ENCODE data around the gene SHROOM2.
"Not testable (repeated sequence)": the region's sequence is repeated elsewhere in the genome, so short reads cannot be mapped to it uniquely, and the experiment has no call there.

The SHROOM2 gene

DNA sequence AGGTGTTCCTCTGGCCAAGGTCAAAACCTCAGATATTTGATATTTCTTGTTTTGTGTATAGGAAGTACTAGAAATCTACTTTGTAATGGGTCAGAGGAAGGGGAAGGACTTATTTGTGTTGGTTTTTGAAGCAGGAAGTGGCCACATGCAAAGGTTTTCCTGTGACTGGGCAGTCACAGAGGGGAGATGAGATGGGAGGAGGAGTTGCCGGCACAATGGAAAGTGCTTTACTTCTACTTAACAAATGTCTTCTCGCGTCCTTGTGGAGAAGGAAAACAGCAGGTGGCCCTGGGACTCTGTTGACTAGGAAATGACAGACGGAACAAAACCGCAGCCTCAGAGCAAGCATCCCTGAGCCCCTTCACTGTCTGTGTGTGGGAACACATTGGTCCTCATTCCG is 46.6 kb downstream of the SHROOM2 start:
- no peak for DNase-seq (ENCODE audit: low read depth, low spot score)

DNA sequence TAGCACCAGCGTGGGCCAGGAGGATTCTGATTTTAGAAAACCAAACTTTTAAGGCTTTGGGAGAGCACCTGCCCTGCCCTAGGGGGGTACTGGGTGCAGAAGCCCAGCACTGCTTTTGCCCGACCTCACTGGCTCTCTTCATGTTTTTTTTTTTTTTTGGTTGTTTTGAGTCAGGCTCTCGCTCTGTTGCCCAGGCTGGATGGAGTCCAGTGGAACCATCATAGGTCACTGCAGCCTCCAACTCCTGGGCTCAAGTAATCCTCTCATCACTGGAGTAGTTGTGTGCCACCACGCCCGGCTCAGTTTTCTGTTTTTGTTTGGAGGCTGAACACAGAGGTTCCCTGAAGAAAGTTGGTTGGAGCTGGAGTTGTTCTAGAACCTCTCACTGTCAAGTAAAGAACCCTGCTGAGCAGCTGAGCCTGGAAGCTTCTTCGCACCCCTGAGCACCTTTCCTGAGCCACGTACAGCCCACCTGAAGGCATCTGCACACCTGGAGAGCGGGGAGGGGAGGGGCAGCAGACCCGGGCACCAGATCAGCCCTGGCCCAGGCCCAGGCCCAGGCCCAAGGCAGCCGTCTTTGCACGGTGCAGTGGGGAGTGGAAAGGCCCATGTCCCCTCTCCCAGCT is 49.5 kb downstream of the SHROOM2 start:
- no peak for DNase-seq (ENCODE audit: low read depth, low spot score)

DNA sequence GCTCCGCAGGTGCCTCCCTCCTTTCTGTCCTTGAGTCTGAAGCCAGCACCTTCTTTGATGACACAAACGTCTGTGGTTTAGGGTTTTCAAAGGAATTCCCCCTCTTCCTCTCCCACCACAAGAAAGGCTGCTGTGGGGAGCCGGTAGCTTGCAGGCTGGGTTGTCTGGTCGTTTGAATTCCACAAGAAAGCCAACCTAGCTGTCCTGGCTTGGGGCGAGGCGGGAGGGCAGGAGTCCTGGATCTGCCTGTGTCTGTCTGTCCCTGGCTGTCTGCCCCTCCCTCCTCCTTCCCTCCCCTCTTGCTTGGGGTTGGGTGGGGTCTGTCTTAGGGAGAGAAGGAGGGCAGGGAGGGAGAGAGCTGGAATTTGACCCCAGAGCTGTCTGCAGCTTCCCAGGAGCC is 56.3 kb downstream of the SHROOM2 start:
- no peak for DNase-seq (ENCODE audit: low read depth, low spot score)

DNA sequence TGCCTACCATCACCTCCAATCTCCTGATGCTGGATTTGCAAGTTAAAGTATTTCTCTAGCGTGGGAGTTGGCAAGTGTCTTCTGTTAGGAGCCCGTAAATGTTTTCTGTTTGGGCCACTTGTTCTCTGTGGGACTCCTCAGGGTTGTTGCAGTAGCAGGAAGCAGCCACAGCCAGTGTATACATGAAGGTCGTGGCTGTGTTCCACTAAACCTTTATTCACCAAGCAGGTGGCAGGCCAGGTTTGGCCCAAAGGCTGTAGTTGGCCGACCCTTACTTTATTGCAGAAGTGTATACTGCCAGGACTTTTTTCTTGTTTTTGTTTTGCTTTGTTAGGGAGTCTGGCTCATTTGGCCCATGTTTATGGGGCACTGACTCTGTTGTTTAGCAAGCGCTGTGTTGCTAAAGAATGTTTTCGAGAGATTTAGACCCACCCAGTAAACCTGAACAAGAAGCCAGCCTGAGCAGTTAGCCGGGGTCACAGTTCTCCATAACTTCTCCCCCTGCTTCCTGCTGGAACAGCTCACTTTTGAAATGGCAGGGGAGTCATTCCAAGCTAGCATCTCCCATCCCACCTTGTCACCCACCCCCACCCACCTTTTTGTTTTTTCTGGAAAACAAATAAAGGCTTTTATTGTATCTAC is 58.8 kb downstream of the SHROOM2 start:
- no peak for DNase-seq (ENCODE audit: low read depth, low spot score)

DNA sequence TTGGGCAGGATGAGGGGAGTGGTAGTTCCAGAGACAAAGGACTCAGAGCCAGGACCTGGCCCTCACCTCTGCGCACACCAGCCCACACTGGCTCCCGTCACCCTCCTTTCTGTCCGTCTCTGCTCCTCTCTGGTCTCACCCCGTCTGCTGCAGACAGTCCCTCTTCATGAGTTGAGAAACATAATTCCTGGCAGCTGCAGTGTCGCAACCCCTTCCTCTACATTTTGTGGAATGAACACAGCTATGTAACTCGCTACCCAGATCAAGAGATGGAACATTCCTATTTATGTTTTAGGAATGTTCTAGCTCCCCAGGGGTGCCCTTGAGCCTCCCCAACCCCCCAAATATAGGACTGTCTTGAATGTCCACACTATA is 59.3 kb downstream of the SHROOM2 start:
- no peak for DNase-seq (ENCODE audit: low read depth, low spot score)

DNA sequence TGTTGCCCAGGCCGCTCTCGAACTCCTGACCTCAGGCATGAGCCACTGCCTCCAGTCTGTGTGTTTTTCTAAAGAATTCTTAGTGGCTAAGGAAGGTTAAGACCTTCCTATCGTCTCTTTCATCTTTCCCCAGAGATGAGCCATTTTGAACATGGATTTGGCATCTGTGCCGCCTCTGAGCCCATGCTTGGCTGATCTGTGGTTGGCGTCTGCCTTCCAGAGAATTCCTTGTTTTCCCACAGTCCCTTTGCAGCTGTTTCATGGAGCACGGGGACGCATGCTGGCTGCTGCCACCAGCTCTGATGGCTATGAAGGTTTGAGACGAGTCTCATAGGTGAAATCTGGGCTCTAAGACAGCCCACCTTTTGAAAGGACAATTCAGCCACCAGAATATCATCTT is 60.4 kb downstream of the SHROOM2 start:
- no peak for DNase-seq (ENCODE audit: low read depth, low spot score)

DNA sequence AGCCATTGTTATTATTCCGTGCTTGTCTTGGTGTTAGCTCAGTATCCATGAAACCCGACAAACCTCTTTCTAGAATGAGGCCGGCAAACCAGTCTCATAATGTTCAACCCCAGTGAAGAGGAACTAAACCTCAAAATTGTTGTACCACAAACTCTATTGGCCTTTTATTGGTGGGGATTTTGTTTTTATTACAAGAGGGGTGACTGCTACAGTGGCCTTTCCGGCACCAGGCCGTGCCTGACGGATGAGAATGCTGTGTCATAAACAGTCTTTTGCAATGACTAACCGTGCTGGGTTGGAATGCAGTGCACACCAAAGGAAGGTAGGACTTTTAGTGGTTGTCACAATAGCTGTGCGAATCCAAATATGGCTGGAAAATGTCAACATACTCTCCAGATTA is 60.8 kb downstream of the SHROOM2 start:
- no peak for DNase-seq (ENCODE audit: low read depth, low spot score)

DNA sequence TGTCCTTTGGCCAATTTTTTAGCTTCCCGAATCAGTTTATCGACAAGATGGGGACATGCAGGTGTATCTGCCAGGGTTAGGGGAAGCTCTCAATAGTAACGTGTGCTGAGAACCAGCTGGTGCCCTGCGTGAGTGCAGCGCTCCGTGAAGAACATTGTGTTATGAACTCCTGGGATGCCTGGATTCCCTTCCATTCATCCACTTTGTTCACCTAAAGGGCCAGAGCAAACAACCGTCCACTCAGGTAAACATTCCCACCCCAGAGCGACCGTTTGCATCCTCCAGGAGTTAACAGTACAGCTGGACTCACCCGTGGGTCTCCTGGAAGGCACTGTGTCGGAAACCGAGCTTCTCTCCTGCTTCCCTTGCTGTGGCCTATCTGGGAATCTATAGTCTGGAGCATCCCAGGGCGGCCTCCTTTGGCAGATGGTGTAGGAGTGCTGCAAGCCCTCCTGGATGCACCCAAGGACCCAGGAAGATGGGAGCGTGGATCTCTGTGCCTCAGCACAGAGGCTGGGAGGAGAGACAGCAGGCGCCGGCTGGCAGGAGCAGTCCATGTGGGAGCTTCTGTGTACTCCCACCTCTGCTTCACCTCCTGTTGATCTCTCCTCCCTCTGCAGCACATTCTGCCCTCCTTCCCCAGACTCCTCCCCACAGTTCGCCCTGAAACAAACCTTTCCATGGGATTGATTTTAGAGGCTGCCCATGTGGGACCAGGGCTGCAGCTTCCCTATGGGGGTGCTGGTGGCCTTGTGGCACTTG is 62.7 kb downstream of the SHROOM2 start:
- DNase-seq (ENCODE audit: low read depth, low spot score), result no peak

DNA sequence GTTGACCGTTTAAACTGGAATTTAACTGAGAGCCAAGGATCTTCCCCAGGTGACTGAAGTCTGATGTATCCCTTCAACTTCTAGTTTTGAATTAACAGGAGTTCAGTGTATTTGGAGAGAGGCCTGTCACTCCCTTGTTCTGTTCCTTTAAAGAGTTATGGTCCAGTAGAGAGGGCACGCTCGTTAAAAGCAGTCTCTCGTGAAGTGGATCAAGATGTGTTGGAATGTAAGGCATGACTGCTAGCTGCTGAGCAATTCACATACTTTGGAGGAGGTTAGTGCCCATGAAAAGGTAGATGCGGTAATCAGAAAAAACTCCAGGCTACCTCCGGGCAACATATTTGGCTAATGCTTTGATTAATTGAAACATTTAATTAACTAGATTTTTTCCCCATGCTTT is 65.7 kb downstream of the SHROOM2 start:
- DNase-seq (ENCODE audit: low read depth, low spot score), result no peak

DNA sequence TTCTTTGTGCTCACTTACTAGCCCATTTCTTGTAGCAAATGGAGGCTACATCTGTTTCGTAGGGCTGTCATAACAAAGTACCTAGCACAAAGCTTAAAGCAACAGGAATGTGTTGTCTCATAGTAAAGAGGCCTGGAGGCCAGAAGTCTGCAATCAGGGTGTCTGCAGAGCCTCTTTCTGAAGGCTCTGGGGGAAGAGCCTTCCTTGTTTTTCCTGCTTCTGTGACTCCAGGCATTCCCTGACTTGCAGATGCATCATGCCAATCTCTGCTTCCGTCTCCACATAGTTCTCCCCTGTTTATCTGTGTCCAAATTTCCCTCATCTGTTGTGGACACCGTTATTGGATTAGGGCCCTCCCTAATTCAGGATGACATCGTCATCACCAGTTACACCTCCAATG is 67.1 kb downstream of the SHROOM2 start:
- DNase-seq (ENCODE audit: low read depth, low spot score), result no peak

DNA sequence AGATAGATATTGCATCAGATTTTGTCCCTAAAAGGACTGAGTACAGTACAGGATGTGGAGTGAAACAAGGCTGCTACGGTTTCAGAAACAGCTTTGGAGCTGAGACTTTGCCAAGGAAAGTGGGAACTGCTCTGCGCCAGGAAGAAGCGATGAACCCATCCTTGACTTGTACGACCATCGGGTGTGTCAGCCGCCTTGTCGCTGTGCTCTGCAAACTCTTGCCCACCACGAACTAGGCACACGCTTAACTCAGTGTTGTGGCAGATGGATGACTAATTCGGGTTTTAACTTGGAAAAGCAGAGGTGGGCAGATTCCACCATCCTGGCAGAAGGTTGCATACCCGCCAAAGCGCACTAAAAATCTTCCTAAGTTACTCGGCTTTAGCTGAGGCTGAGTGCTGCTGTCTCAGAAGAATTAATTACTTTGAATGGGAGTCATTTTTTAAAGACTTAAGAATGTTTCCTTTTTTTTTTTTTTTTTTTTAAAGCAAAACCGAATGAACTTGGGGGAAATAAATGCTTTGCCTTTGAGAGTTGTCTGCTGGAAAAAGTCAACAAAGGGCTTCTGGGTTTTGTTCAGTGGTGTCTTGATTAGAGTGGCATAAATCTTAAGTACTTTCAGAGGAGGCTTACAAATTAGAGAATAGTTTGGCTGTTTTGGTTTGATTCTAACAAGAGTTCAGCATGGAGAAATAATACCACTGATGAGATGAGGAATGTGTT is 69.5 kb downstream of the SHROOM2 start:
- no peak for DNase-seq (ENCODE audit: low read depth, low spot score)

DNA sequence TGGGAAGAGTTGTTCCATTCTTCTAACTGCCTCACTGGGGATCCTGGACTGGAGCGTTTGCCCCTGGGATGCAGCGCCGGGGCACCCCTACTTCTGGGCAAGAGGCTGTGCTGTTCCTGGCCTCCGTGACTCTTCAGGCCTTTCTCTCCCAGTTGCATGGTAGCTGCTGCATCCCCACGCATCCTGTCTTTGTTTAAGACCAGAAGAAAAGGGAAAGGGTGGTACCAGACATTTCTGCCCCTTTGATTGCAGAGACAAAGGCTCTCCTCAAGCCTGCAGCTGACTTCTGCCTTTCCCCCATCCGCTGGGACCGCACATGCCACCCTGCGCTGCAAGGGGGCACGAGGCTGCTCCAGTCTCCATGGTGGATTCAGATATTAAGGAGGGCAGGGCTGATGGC is 70.4 kb downstream of the SHROOM2 start:
- no peak for DNase-seq (ENCODE audit: low read depth, low spot score)

DNA sequence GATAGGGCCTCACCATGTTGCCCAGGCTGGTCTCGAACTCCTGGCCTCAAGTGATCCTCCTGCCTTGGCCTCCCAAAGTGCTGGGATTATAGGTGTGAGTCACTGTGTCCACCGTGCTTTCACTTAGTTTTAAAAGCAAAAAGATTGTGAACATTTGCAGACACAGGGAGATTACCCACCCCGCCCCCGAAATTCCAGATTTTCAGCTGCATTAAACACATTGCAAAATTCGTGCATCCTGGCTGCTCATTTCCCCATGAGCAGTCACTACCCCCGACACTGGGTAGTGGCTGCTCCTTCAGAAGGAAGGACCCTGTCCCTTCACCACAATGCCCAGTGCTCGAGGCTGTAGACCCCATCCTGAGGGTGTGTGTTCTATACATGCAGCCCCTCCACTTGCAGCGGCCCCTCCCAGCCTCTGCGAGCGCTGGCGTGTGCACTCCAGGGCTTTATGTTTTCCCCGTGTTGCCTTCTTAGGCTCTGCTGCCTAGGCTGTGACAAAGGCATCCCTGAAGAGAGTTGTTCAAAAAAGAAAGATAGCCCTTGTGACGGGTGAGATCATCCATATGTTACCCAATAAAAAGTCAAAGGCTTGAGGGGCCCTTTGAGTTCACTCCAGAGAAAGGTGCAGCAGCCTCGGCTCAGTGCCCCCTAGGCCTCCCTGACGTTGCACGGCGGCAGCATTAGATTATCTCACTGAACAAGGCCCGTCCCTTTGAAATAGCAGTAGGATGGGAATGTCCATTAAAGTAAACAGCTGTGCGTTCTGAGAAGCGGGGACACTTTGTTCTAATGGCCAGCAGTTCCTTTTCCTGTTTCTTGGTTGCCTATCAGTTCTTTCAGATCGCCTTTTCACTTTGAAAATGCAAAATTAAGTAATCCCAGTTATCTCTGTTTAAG is 71.6 kb downstream of the SHROOM2 start:
- DNase-seq (ENCODE audit: low read depth, low spot score), result no peak

DNA sequence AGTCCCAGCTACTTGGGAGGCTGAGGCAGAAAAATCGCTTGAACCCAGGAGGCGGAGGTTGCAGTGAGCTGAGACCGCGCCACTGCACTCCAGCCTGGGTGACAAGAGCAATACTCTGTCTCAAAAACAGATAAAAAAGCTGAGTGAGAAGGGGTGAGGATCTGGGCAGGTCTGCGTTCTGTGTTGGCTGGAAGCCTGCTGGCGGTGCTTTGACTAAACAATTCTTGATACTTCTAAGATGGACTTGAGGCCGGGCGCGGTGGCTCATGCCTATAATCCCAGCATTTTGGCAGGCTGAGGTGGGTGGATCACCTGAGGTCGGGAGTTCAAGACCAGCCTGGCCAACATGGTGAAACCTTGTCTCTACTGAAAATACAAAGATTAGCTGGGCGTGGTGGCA is 72.5 kb downstream of the SHROOM2 start:
- DNase-seq (ENCODE audit: low read depth, low spot score), result not testable (repeated sequence)

DNA sequence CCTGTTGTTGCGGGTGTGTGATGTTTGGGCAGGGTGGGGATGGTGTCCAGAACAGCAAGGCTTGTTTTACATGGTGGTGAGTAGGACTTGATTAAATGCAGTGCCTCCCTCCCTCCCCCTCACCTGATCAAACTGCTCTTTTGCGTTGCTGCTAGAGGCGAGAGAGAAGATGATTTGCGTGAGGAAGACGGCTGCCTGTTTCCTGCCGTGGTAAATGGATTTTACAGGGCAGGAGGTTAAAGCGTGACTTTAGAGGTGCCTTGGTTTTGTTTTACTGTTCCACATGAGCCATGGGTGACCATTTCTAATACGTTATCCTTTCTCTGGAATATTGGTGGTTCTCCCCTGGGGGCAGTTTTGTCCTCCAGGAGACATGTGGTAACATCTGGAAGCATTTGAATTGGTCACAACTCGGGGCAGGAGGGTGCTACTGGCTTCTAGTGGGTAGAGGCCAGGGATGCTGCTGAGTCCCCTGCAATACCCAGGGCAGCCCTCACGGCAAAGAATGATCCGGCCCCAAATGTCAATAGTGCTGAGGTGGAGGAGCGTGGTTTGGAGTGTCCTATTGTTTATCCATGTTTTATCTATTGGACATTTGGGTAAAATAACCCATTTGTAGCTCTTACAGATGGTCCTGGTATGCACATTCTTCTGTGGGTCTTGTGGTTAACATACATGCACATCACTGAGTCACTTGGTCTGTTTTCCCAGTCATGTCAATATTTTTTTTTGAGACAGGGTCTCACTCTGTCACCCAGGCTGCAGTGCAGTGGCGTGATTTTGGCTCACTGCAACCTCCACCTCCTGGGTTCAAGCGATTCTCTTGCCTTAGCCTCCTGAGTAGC is 73.7 kb downstream of the SHROOM2 start:
- no peak for DNase-seq (ENCODE audit: low read depth, low spot score)

DNA sequence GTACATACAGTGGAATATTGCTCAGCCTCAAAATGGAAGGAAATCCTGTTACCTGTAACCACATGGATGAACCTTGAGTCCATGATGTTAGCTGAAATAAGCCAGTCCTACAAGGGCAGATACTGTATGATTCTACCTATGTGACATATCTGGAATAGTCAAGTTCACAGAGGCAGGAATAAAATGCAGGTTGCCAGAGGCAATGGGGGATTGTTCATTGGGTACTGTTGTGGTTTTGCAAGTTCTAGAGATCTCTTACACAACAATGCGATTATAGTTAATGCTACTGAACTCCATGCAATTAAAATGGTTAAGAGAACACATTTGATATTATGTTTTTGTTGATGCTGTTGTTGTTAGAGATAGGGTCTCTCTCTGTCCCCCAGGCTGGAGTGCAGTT is 74.6 kb downstream of the SHROOM2 start:
- no peak for DNase-seq (ENCODE audit: low read depth, low spot score)

DNA sequence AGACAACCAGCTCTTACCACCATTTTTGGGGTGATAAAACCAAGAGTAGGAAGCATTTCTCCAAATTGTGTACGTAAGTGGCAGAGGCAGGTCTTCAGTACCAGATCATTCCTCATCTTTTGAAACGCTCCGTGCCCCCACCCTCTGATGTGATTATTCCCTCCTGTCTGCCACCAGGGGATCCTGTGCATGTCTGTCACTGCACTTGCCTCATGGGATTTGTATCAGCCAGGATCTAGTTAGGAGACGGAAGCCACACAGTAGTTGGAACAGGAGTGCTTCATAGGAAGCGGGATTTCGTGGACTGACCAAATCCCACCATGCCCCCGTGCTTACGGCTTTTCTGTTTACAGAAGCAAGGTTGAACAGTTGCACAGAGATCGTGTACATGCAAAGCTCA is 75.5 kb downstream of the SHROOM2 start:
- DNase-seq (ENCODE audit: low read depth, low spot score), result no peak

DNA sequence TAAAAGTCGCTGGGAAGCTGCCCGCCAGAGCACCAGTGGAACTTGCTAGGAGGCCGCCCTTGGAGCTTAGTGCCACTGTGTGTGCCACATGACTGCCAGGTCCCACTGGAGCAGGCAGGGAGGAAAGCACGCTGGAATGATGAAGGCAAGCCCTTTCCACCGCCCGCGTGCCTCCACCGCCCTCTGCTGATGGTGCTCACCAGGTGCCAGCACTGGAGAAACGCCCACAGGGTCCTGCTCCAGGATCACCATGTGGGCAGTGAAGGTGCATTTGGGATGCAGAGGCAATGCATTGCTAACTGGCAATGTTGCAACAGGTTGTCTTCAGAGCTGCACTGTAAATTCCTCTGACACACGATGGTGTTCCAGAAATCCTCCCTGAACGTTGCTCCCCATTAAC is 76.3 kb downstream of the SHROOM2 start:
- no peak for DNase-seq (ENCODE audit: low read depth, low spot score)

DNA sequence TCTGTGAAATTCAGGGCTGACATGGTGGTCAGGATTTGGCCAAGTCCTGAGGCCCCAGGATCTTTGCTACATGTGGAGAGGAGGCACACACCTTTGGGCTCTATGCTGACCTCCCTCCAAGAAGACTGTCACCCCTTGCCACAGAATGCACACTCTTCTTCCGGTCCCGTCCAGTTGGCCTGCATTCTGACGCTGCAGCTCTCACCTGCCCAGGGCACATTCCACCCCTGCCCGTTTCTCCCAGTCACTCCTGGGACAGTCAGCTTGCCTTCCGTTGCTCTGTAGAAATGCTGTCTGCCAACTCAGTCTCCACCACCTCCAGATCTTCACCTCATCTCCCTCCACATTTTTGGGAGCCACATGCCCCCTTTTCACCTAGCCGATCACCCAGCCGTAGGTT is 76.7 kb downstream of the SHROOM2 start:
- no peak for DNase-seq (ENCODE audit: low read depth, low spot score)

DNA sequence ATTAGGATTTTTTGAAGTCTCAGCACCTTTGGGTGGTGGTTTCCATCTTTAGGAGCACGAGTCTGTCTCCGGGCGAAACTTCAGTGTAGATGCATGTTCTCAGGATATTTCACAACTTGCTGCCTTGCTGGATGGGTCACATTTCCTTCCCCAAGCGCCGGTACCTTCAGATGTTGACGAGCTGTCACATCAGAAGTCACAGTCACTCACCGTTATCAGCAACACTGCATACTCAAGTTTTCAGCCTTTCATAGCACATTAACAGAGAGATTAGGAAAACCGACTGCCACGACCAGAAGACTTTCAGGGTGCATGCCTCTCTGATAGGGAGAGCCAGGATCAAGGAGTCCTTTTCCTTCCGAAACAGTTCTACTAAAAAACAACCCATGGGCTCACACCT is 77.8 kb downstream of the SHROOM2 start:
- no peak for DNase-seq (ENCODE audit: low read depth, low spot score)
